ENCODE measurements around the gene CLDN7.

- TF ChIP-seq POLR2AphosphoS5 (IDR thresholded peaks at IDR 0.05; ENCODE audit: borderline replicate concordance, low read depth, low read length), result no peak
- TF ChIP-seq EZH2 (IDR thresholded peaks at IDR 0.05), result no peak
- TF ChIP-seq FOXP2 (optimal IDR thresholded peaks at IDR 0.05; ENCODE audit: control extremely low read depth, extremely low read length, insufficient read depth), result no peak
Observed at GRCh38 chr17:7217113-7217987, 44.9 kb downstream of the CLDN7 start.
